Fibroblast of lung (primary cell): Measurements from ENCODE around the gene ECHDC1. TPM values are rescaled to one million over a fixed set of nuclear protein-coding genes. Genes with fewer than 3 reads are reported as not detected.
A peak's percentile ranks its signal among the peaks of the same experiment; 100 is the strongest.

Experiments used
- DNase-seq, 2 donors: peaks; one replicate each; pipeline versions ENCODE4 v3.0.0 to v3.0.0-alpha.2; 2010; ENCODE audit warnings: low read depth in 2 of 2
- H2AFZ ChIP-seq: 2 replicates; pipeline ENCODE4 v1.5.1; 2012; ENCODE audit warnings: low read length, control low read depth, inconsistent platforms
- H3K27ac ChIP-seq: 2 replicates; pipeline ENCODE4 v1.5.1; 2011; ENCODE audit warnings: low read length, control low read depth; ENCODE audit not compliant: insufficient read depth
- H3K27me3 ChIP-seq: 2 replicates; pipeline ENCODE4 v1.5.1; 2011; ENCODE audit warnings: mild to moderate bottlenecking, low read length; ENCODE audit not compliant: control insufficient read depth, insufficient read depth
- H3K36me3 ChIP-seq: 2 replicates; pipeline ENCODE4 v1.5.1; 2011; ENCODE audit warnings: low read length; ENCODE audit not compliant: control insufficient read depth, insufficient read depth
- H3K4me1 ChIP-seq: 2 replicates; pipeline ENCODE4 v1.5.1; 2011; ENCODE audit warnings: low read length; ENCODE audit not compliant: control insufficient read depth, insufficient read depth; ENCODE audit errors: extremely low read depth
- H3K4me2 ChIP-seq: 2 replicates; pipeline ENCODE4 v1.5.1; 2011; ENCODE audit warnings: low read length, control low read depth; ENCODE audit not compliant: insufficient read depth; ENCODE audit errors: extremely low read depth
- H3K4me3 ChIP-seq, 4 experiments: fragments of 200-600 bp in 1 of 4; sonication (generic) in 1 of 4; replicated peaks in 1 of 4; 2 replicates each; pipeline ENCODE4 v1.5.1; 2011 to 2016; ENCODE audit warnings: low read length in 4 of 4, low read depth in 3 of 4, mild to moderate bottlenecking in 3 of 4, control low read depth in 2 of 4, inconsistent platforms in 1 of 4, mixed read lengths in 1 of 4; ENCODE audit not compliant: insufficient read depth in 1 of 4; ENCODE audit errors: control extremely low read depth in 1 of 4
- H3K79me2 ChIP-seq: 2 replicates; pipeline ENCODE4 v1.5.1; 2012; ENCODE audit warnings: mild to moderate bottlenecking, low read length, inconsistent platforms; ENCODE audit not compliant: control insufficient read depth, insufficient read depth
- H3K9ac ChIP-seq: 2 replicates; pipeline ENCODE4 v1.5.1; 2011; ENCODE audit warnings: mild to moderate bottlenecking, low read length, control low read depth; ENCODE audit not compliant: insufficient read depth
- H3K9me3 ChIP-seq: 2 replicates; pipeline ENCODE4 v1.5.1; 2012; ENCODE audit warnings: low read depth, low read length; ENCODE audit not compliant: control insufficient read depth, insufficient read depth
- H4K20me1 ChIP-seq: 2 replicates; pipeline ENCODE4 v1.5.1; 2011; ENCODE audit warnings: low read length; ENCODE audit not compliant: control insufficient read depth, insufficient read depth; ENCODE audit errors: extremely low read depth
- CTCF ChIP-seq, 2 donors: IDR thresholded peaks in 1 of 2; conservative IDR thresholded peaks in 1 of 2; 1 replicate in 1 of 2; 2 replicates in 1 of 2; pipeline ENCODE4 v1.5.1; 2011 to 2012; ENCODE audit warnings: low read length in 2 of 2, control low read depth in 1 of 2, inconsistent platforms in 1 of 2, low read depth in 1 of 2, mild to moderate bottlenecking in 1 of 2
- EZH2 ChIP-seq: IDR thresholded peaks from 2 replicates; pipeline ENCODE4 v1.5.1; 2012; ENCODE audit warnings: low read length, control low read depth, mild to moderate bottlenecking; ENCODE audit errors: missing control alignments
- polyA plus RNA-seq, 2 donors: library from polyadenylated mRNA; depleted of rRNA in 1 of 2; stranded (reverse) in 1 of 2; unstranded in 1 of 2; fragments of >200 nt; gene quantifications; 2 replicates each; pipeline ENCODE4 v1.2.1, GENCODE V29; 2011 to 2012; ENCODE audit warnings: missing spikeins in 1 of 2
- total RNA-seq: library from RNA; depleted of rRNA; stranded (reverse); fragments of >200 nt; gene quantifications from 2 replicates; pipeline ENCODE4 v1.2.1, GENCODE V29; 2014

ECHDC1 gene
- total and polyA plus RNA-seq, 2 donors (not counting 1 experiment from before 2014, with no cell fraction given) = 51.7 to 64.4 TPM

GRCh38 chr6:127328043-127328609 lies 15.3 kb downstream of the ECHDC1 start:
- peak in 1 of 2 donors; percentile 82 for DNase-seq

GRCh38 chr6:127319686-127320085 lies 23.7 kb downstream of the ECHDC1 start:
- H3K79me2 ChIP-seq = no peaks in the 10 kb centered on the region
- no peak overlapping the region for H2AFZ ChIP-seq
- peak in 1 of 2 donors; percentile 11 for DNase-seq
- TF ChIP-seq CTCF (conservative IDR thresholded peaks at IDR 0.05 in 1 of 2, IDR thresholded peaks at IDR 0.05 in 1 of 2; ENCODE audit: low read depth in 1 of 2, low read length in 2 of 2) = no peak
- H3K9ac ChIP-seq = no peak overlapping the region
- no peak overlapping the region for H3K27ac ChIP-seq
- H3K4me3 ChIP-seq = no peak overlapping the region
- H3K9me3 ChIP-seq = no peaks in the 10 kb centered on the region
- no peaks in the 10 kb centered on the region for H3K27me3 ChIP-seq
- no peaks in the 10 kb centered on the region for H3K36me3 ChIP-seq
- H3K4me1 ChIP-seq = no peaks in the 10 kb centered on the region
- H4K20me1 ChIP-seq = no peaks in the 10 kb centered on the region
- H3K4me2 ChIP-seq = no peak overlapping the region

More at GRCh38 chr6:127328043-127328609, 15.3 kb downstream of the ECHDC1 start:
- Histone ChIP-seq H4K20me1 (no peaks in the 10 kb centered on the region), H3K27ac (no peak overlapping the region), H3K27me3 (no peaks in the 10 kb centered on the region), H3K79me2 (no peaks in the 10 kb centered on the region), H2AFZ (no peak overlapping the region), H3K4me1 (peaks cover 2% of the 10 kb centered on the region), H3K36me3 (peaks cover 4% of the 10 kb centered on the region), H3K9me3 (no peaks in the 10 kb centered on the region), H3K4me3 (no peak overlapping the region), H3K4me2 (no peak overlapping the region), H3K9ac (no peak overlapping the region)
- TF ChIP-seq CTCF (conservative IDR thresholded peaks at IDR 0.05 in 1 of 2, IDR thresholded peaks at IDR 0.05 in 1 of 2; ENCODE audit: low read depth in 1 of 2, low read length in 2 of 2) (no peak), EZH2 (no peak)

GRCh38 chr6:127317388-127318128 lies 25.9 kb downstream of the ECHDC1 start:
- Histone ChIP-seq H3K9ac (no peak overlapping the region), H3K4me3 (no peak overlapping the region), H4K20me1 (no peaks in the 10 kb centered on the region), H3K27me3 (no peaks in the 10 kb centered on the region), H2AFZ (no peak overlapping the region), H3K27ac (no peak overlapping the region), H3K36me3 (no peaks in the 10 kb centered on the region), H3K79me2 (no peaks in the 10 kb centered on the region), H3K4me1 (no peaks in the 10 kb centered on the region), H3K9me3 (no peaks in the 10 kb centered on the region), H3K4me2 (no peak overlapping the region)
- TF ChIP-seq EZH2 (no peak), CTCF (conservative IDR thresholded peaks at IDR 0.05 in 1 of 2, IDR thresholded peaks at IDR 0.05 in 1 of 2; ENCODE audit: low read depth in 1 of 2, low read length in 2 of 2) (no peak)
- DNase-seq = no peak
